T-cell (primary cell): ENCODE measurements around the gene FLRT1. TPM values are rescaled to one million over a fixed set of nuclear protein-coding genes. Genes with fewer than 3 reads are reported as not detected.

Source experiments
- ATAC-seq, 4 experiments: fragments of 200-7000 bp in 3 of 4; fragments of 150-1000 bp in 1 of 4; cut with Tn5 transposase; replicated peaks in 1 of 4; 1 replicate in 3 of 4; 2 replicates in 1 of 4; pipeline ENCODE4 v1.10.0; 2021; ENCODE audit warnings: moderate library complexity in 3 of 4, mild to moderate bottlenecking in 2 of 4, moderate number of reproducible peaks in 1 of 4
- CTCF ChIA-PET, 2 donors: fragments of 300-600 bp; sonication (Branson Sonifier 250); formaldehyde crosslinking; loops; one replicate each; lab custom pipeline; 2022; ENCODE audit warnings: antibody characterized with exemption in 2 of 2; lab: Charles Lee
- POLR2A ChIA-PET, 2 donors: fragments of 300-600 bp; sonication (Branson Sonifier 250); formaldehyde crosslinking; loops; one replicate each; lab custom pipeline; 2022; ENCODE audit warnings: antibody characterized with exemption in 2 of 2; lab: Charles Lee
- DNase-seq, 35 experiments: peaks; one replicate each; pipeline versions ENCODE4 v3.0.0 to v3.0.0-alpha.2; 2013 to 2023
- H3K27ac ChIP-seq: one replicate; pipeline ENCODE4 v1.5.1; 2013; ENCODE audit warnings: low read length
- H3K27me3 ChIP-seq, 2 experiments: replicated peaks in 1 of 2; 1 replicate in 1 of 2; 2 replicates in 1 of 2; pipeline versions ENCODE4 v1.6.1 to v1.7.0; 2013; ENCODE audit warnings: low read length in 1 of 2, mixed read lengths in 1 of 2; ENCODE audit not compliant: control insufficient read depth in 2 of 2, insufficient read depth in 2 of 2; ENCODE audit errors: extremely low read depth in 1 of 2
- H3K36me3 ChIP-seq, 2 donors: 1 replicate in 1 of 2; 2 replicates in 1 of 2; pipeline versions ENCODE4 v1.6.1 to v1.7.0; 2013; ENCODE audit warnings: low read length in 1 of 2; ENCODE audit not compliant: control insufficient read depth in 2 of 2, insufficient read depth in 1 of 2; ENCODE audit errors: extremely low read depth in 1 of 2
- H3K4me1 ChIP-seq, 2 experiments: 1 replicate in 1 of 2; 2 replicates in 1 of 2; pipeline versions ENCODE4 v1.6.1 to v1.7.0; 2013; ENCODE audit warnings: low read length in 2 of 2, mixed read lengths in 1 of 2; ENCODE audit not compliant: insufficient read depth in 2 of 2, control insufficient read depth in 1 of 2; ENCODE audit errors: extremely low read depth in 1 of 2
- H3K4me3 ChIP-seq, 2 donors: 1 replicate in 1 of 2; 2 replicates in 1 of 2; pipeline versions ENCODE4 v1.5.1 to v1.7.0; 2013; ENCODE audit warnings: mild to moderate bottlenecking in 2 of 2, low read length in 1 of 2, moderate library complexity in 1 of 2; ENCODE audit not compliant: control insufficient read depth in 1 of 2; ENCODE audit errors: extremely low read depth in 1 of 2
- H3K9me3 ChIP-seq: 2 replicates; pipeline ENCODE4 v1.7.0; 2013
- H3K27ac Mint-ChIP-seq, 2 donors: one replicate each; pipeline ENCODE4 v1.8.0; 2020 to 2021; ENCODE audit warnings: mild to moderate bottlenecking in 2 of 2, mixed read lengths in 2 of 2
- H3K27me3 Mint-ChIP-seq, 2 donors: one replicate each; pipeline ENCODE4 v1.8.0; 2021 to 2022; ENCODE audit warnings: mixed read lengths in 2 of 2
- H3K36me3 Mint-ChIP-seq: one replicate; pipeline ENCODE4 v1.8.0; 2021; ENCODE audit warnings: mixed read lengths
- H3K4me1 Mint-ChIP-seq, 3 donors: one replicate each; pipeline ENCODE4 v1.8.0; 2020 to 2022; ENCODE audit warnings: mixed read lengths in 3 of 3, mild to moderate bottlenecking in 1 of 3
- H3K4me3 Mint-ChIP-seq, 3 donors: one replicate each; pipeline ENCODE4 v1.8.0; 2020 to 2022; ENCODE audit warnings: mild to moderate bottlenecking in 3 of 3, mixed read lengths in 3 of 3, moderate library complexity in 3 of 3
- H3K9me3 Mint-ChIP-seq, 3 donors: one replicate each; pipeline ENCODE4 v1.8.0; 2020 to 2022; ENCODE audit warnings: mixed read lengths in 3 of 3
- WGBS: methylation state at CpG from one replicate; pipeline ENCODE4 v1.1.5; 2013; ENCODE audit warnings: missing lambda C conversion rate; ENCODE audit not compliant: insufficient coverage; 5-methylcytosine and 5-hydroxymethylcytosine counted together
- total RNA-seq, 35 experiments: library from RNA in 6 of 35; stranded (reverse) in 6 of 35; fragments of 120-200 nt in 1 of 35; gene quantifications; one replicate each; pipeline versions ENCODE4 v1.2.1 to v1.2.4 and lab custom pipeline; 2013 to 2026

FLRT1 gene
- total RNA-seq, 5 donors from 2014 or later (not counting 1 experiment from before 2014, with no cell fraction given), result not detected

DNA sequence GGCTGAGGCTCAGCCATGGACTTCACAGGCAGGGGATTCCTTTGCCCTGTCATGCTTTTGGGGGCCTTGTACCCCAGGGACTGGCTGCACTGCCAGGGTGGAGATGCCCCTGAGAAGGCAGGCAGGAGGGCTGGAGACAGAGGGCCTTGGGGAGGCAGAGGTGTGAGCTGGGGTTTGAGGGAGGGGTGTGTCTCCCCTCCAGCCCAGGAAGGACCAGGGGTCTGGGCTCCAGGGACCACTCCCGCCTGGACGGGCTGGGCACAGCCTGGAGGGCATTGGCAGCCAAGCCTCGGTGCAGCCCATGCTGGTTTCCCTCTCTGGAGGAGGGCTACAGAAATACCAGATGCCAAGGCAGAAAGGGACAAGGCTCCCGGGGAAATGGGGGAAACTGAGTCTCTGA is 30.0 kb upstream of the FLRT1 start:
- Histone ChIP-seq H3K27me3 (peaks cover 0 to 58% of the 10 kb centered on the region in 2 experiments), H3K9me3 (no peaks in the 10 kb centered on the region), H3K4me1 (peaks cover 0 to 22% of the 10 kb centered on the region in 2 experiments), H3K27ac (no peak overlapping the region), H3K36me3 (no peaks in the 10 kb centered on the region), H3K4me3 (no peak overlapping the region)
- no peaks in the 10 kb centered on the region for H3K36me3 Mint-ChIP-seq
- peaks cover 0 to 3% (median 0%) of the 10 kb centered on the region in 3 donors for H3K9me3 Mint-ChIP-seq
- CTCF ChIA-PET, result no interaction called here
- H3K4me3 Mint-ChIP-seq, result no peak overlapping the region
- ATAC-seq, result no peak
- no peak for DNase-seq
- POLR2A ChIA-PET, result no interaction called here
- H3K27ac Mint-ChIP-seq, result no peak overlapping the region
- H3K4me1 Mint-ChIP-seq, result peaks cover 9 to 24% (median 23%) of the 10 kb centered on the region in 3 donors
- WGBS, result 80% methylated on average over 4 of the region's 4 CpGs
- peaks cover 22 to 32% of the 10 kb centered on the region in 2 donors for H3K27me3 Mint-ChIP-seq

- Histone ChIP-seq H3K36me3 (no peaks in the 10 kb centered on the region), H3K9me3 (no peaks in the 10 kb centered on the region), H3K27ac (no peak overlapping the region), H3K4me3 (no peak overlapping the region), H3K4me1 (peaks cover 0 to 15% of the 10 kb centered on the region in 2 experiments), H3K27me3 (peaks cover 0 to 60% of the 10 kb centered on the region in 2 experiments)
- no peaks in the 10 kb centered on the region for H3K36me3 Mint-ChIP-seq
- peaks cover 22 to 32% of the 10 kb centered on the region in 2 donors for H3K27me3 Mint-ChIP-seq
- POLR2A ChIA-PET, result no interaction called here
- H3K4me3 Mint-ChIP-seq, result peak overlapping the region in 1 of 3 donors; percentile 66
- peaks cover 0 to 10% (median 0%) of the 10 kb centered on the region in 3 donors for H3K9me3 Mint-ChIP-seq
- WGBS, result 79% methylated on average over 7 of the region's 12 CpGs
- no peak for ATAC-seq
- CTCF ChIA-PET, result no interaction called here
- DNase-seq, result no peak
- peaks cover 7 to 20% (median 19%) of the 10 kb centered on the region in 3 donors for H3K4me1 Mint-ChIP-seq
- no peak overlapping the region for H3K27ac Mint-ChIP-seq
Observed at GRCh38 chr11:64006398-64006797, 29.3 kb upstream of the FLRT1 start.

GRCh38 chr11:64007160-64007628 is 28.5 kb upstream of the FLRT1 start:
- peaks cover 7 to 16% (median 15%) of the 10 kb centered on the region in 3 donors for H3K4me1 Mint-ChIP-seq
- H3K4me3 Mint-ChIP-seq, result peak overlapping the region in 2 of 3 donors; percentile 40 to 66
- Histone ChIP-seq H3K36me3 (no peaks in the 10 kb centered on the region), H3K27me3 (peaks cover 0 to 61% of the 10 kb centered on the region in 2 experiments), H3K27ac (no peak overlapping the region), H3K4me1 (peaks cover 0 to 14% of the 10 kb centered on the region in 2 experiments), H3K9me3 (no peaks in the 10 kb centered on the region), H3K4me3 (peak overlapping the region in 1 of 2 donors; percentile 66)
- no peak overlapping the region for H3K27ac Mint-ChIP-seq
- H3K9me3 Mint-ChIP-seq, result peaks cover 0 to 10% (median 0%) of the 10 kb centered on the region in 3 donors
- peaks cover 22 to 32% of the 10 kb centered on the region in 2 donors for H3K27me3 Mint-ChIP-seq
- ChIA-PET CTCF (no interaction called here), POLR2A (no interaction called here)
- WGBS, result 8% methylated on average over 23 of the region's 27 CpGs
- ATAC-seq, result peak in 1 of 4 experiments; percentile 8
- no peaks in the 10 kb centered on the region for H3K36me3 Mint-ChIP-seq
- DNase-seq, result no peak

- Mint-ChIP-seq H3K4me1 (peaks cover 7 to 16% (median 15%) of the 10 kb centered on the region in 3 donors), H3K36me3 (no peaks in the 10 kb centered on the region), H3K27ac (no peak overlapping the region), H3K9me3 (peaks cover 0 to 10% (median 0%) of the 10 kb centered on the region in 3 donors), H3K27me3 (peaks cover 22 to 32% of the 10 kb centered on the region in 2 donors), H3K4me3 (peak overlapping the region; percentile 39 to 66 (median 40))
- H3K27ac ChIP-seq, result no peak overlapping the region
- ChIA-PET POLR2A (no interaction called here), CTCF (interaction anchor here in 1 of 2 donors (0.6 kb wide), 1 partner anchor 1572 kb away, joined by 3 read pairs; no protein-coding TSS in a partner anchor)
- H3K36me3 ChIP-seq, result no peaks in the 10 kb centered on the region
- DNase-seq, result peak in 1 of 35 experiments; percentile 15
- no peaks in the 10 kb centered on the region for H3K9me3 ChIP-seq
- peaks cover 0 to 62% of the 10 kb centered on the region in 2 experiments for H3K27me3 ChIP-seq
- 15% methylated on average over 40 of the region's 40 CpGs for WGBS
- ATAC-seq, result peak in 3 of 4 experiments; percentile 43 to 66 (median 61)
- H3K4me1 ChIP-seq, result peaks cover 0 to 14% of the 10 kb centered on the region in 2 experiments
- peak overlapping the region in 1 of 2 donors; percentile 66 for H3K4me3 ChIP-seq
Observed at GRCh38 chr11:64007629-64008282, 28.0 kb upstream of the FLRT1 start.

GRCh38 chr11:64008283-64008913 is 27.3 kb upstream of the FLRT1 start:
- POLR2A ChIA-PET, result no interaction called here
- Mint-ChIP-seq H3K4me3 (peak overlapping the region in 2 of 3 donors; percentile 40 to 66), H3K36me3 (no peaks in the 10 kb centered on the region), H3K27ac (no peak overlapping the region), H3K9me3 (peaks cover 0 to 10% (median 0%) of the 10 kb centered on the region in 3 donors), H3K27me3 (peaks cover 22 to 32% of the 10 kb centered on the region in 2 donors), H3K4me1 (peaks cover 7 to 16% (median 15%) of the 10 kb centered on the region in 3 donors)
- no peak overlapping the region for H3K27ac ChIP-seq
- H3K4me1 ChIP-seq, result peaks cover 0 to 14% of the 10 kb centered on the region in 2 experiments
- no peaks in the 10 kb centered on the region for H3K9me3 ChIP-seq
- no peak for ATAC-seq
- no peak overlapping the region for H3K4me3 ChIP-seq
- CTCF ChIA-PET, result interaction anchor here in 1 of 2 donors (0.6 kb wide), 1 partner anchor 1572 kb away, joined by 3 read pairs; no protein-coding TSS in a partner anchor
- WGBS, result 87% methylated on average over 15 of the region's 26 CpGs
- H3K36me3 ChIP-seq, result no peaks in the 10 kb centered on the region
- H3K27me3 ChIP-seq, result peaks cover 0 to 62% of the 10 kb centered on the region in 2 experiments
- DNase-seq, result no peak
